OCI-LY7 (cell line): ENCODE measurements around the gene RPL34.

Source experiments
- EZH2phosphoT487 ChIP-seq: fragments of 200-600 bp; sonication (generic); IDR thresholded peaks from 2 replicates; pipeline ENCODE4 v1.6.1; 2018; ENCODE audit warnings: low read depth, borderline replicate concordance, mild to moderate bottlenecking, mixed run types, antibody characterized with exemption, low read length, moderate library complexity, mixed read lengths
- TF ChIP-seq, protein P1 (sequence below): fragments of 200-600 bp; sonication (generic); conservative IDR thresholded peaks from 2 replicates; pipeline ENCODE4 v1.5.1; 2014; ENCODE audit warnings: mild to moderate bottlenecking, antibody characterized with exemption, low read length, moderate library complexity, mixed read lengths

DNA sequence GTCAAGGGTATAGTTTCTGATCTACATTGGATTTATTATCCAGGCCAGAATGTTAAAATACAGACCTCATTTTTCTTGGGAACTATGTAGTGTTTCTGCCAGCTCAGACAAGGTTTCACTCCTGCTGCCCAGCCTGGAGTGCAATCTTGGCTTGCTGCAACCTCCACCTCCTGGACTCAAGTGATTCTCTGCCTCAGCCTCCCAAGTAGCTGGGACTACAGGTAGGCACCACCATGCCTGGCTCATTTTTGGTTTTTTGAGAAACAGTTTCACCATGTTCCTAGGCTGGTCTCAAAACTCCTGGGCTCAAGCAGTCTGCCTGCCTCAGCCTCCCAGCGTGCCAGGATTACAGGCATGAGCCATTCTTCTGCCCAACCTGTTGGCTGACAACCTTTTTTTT is 5.7 kb downstream of the RPL34 start:
- TF ChIP-seq, protein P1, sequence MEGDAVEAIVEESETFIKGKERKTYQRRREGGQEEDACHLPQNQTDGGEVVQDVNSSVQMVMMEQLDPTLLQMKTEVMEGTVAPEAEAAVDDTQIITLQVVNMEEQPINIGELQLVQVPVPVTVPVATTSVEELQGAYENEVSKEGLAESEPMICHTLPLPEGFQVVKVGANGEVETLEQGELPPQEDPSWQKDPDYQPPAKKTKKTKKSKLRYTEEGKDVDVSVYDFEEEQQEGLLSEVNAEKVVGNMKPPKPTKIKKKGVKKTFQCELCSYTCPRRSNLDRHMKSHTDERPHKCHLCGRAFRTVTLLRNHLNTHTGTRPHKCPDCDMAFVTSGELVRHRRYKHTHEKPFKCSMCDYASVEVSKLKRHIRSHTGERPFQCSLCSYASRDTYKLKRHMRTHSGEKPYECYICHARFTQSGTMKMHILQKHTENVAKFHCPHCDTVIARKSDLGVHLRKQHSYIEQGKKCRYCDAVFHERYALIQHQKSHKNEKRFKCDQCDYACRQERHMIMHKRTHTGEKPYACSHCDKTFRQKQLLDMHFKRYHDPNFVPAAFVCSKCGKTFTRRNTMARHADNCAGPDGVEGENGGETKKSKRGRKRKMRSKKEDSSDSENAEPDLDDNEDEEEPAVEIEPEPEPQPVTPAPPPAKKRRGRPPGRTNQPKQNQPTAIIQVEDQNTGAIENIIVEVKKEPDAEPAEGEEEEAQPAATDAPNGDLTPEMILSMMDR, result no peak
- TF ChIP-seq EZH2phosphoT487, result no peak
